Testis (tissue), 2 donors: ENCODE results near the gene HGF.

Experiments
- POLR2A ChIP-seq: fragments of 450-650 bp; IDR thresholded peaks from one replicate; pipeline ENCODE4 v1.6.1; 2017; ENCODE audit warnings: antibody characterized with exemption, mild to moderate bottlenecking, moderate library complexity
- TF ChIP-seq, protein P1 (sequence below), 3 experiments: fragments of 450-650 bp in 2 of 3; fragments of 200-600 bp in 1 of 3; sonication (generic) in 1 of 3; IDR thresholded peaks; one replicate each; pipeline ENCODE4 v1.5.1; 2016 to 2019; ENCODE audit warnings: antibody characterized with exemption in 3 of 3, mild to moderate bottlenecking in 2 of 3, moderate library complexity in 1 of 3

DNA sequence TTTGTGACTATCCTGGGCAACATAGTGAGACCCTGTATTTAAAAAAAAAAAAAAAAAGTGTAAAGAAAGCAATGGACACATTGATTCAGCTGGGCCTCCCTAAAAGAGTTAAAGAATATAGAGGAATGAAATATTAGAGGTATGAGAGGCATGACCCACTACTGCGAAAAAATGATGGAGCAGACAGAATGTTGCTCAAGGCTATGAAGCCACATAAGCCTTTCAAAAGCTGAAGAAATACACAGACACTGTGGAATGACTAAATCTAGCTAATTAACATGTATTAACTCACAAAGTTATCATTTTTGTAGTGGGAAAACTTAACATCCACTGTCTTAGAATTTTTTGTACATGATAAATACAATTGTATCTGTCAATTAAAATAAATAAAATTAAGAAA, 107.3 kb downstream of the HGF start:
- TF ChIP-seq, protein P1, sequence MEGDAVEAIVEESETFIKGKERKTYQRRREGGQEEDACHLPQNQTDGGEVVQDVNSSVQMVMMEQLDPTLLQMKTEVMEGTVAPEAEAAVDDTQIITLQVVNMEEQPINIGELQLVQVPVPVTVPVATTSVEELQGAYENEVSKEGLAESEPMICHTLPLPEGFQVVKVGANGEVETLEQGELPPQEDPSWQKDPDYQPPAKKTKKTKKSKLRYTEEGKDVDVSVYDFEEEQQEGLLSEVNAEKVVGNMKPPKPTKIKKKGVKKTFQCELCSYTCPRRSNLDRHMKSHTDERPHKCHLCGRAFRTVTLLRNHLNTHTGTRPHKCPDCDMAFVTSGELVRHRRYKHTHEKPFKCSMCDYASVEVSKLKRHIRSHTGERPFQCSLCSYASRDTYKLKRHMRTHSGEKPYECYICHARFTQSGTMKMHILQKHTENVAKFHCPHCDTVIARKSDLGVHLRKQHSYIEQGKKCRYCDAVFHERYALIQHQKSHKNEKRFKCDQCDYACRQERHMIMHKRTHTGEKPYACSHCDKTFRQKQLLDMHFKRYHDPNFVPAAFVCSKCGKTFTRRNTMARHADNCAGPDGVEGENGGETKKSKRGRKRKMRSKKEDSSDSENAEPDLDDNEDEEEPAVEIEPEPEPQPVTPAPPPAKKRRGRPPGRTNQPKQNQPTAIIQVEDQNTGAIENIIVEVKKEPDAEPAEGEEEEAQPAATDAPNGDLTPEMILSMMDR (IDR thresholded peaks at IDR 0.05), result no peak
- no peak for TF ChIP-seq POLR2A
